HepG2 (cell line): ENCODE results near the gene ATP5MG. TPM values are rescaled to one million over a fixed set of nuclear protein-coding genes. Genes with fewer than 3 reads are reported as not detected.
A peak's percentile ranks its signal among the peaks of the same experiment; 100 is the strongest.

ENCODE experiments used
- AHR ChIP-seq: IDR thresholded peaks from 2 replicates; pipeline ENCODE4 v1.6.1; 2018; ENCODE audit warnings: missing genetic modification reagents, missing compliant biosample characterization
- ATF6 ChIP-seq: sonication (generic); formaldehyde crosslinking; conservative IDR thresholded peaks from 2 replicates; pipeline ENCODE4 v1.4.0; 2020; ENCODE audit warnings: missing genetic modification reagents
- ETS1 ChIP-seq: sonication (generic); formaldehyde crosslinking; IDR thresholded peaks from 2 replicates; pipeline ENCODE4 v1.4.0; 2020; ENCODE audit warnings: missing genetic modification reagents
- FLYWCH1 ChIP-seq: sonication (generic); formaldehyde crosslinking; IDR thresholded peaks from 2 replicates; pipeline ENCODE4 v1.8.1; 2023; ENCODE audit warnings: mild to moderate bottlenecking, missing genetic modification reagents
- GABPA ChIP-seq, 2 experiments: IDR thresholded peaks; 2 replicates each; pipeline ENCODE4 v1.6.1; 2011 to 2016; ENCODE audit warnings: low read depth in 2 of 2, low read length in 1 of 2, missing biosample characterization in 1 of 2, missing genetic modification characterization in 1 of 2
- HNRNPK ChIP-seq: fragments of 200-400 bp; formaldehyde crosslinking; IDR thresholded peaks from 2 replicates; pipeline ENCODE4 v1.6.1; 2018; ENCODE audit warnings: low read length, low read depth, moderate library complexity, mild to moderate bottlenecking; ENCODE audit not compliant: poor library complexity, severe bottlenecking
- NCOR1 ChIP-seq: fragments of 200-600 bp; sonication (generic); IDR thresholded peaks from 2 replicates; pipeline ENCODE4 v1.7.0; 2017; ENCODE audit warnings: antibody characterized with exemption, low read length, borderline replicate concordance
- PHF5A ChIP-seq: IDR thresholded peaks from one replicate; pipeline ENCODE4 v1.6.1; 2018; ENCODE audit warnings: low read depth, missing genetic modification reagents; ENCODE audit not compliant: unreplicated experiment
- POLR2G ChIP-seq: fragments of 200-400 bp; formaldehyde crosslinking; IDR thresholded peaks from 2 replicates; pipeline ENCODE4 v1.6.1; 2018; ENCODE audit warnings: mild to moderate bottlenecking, low read depth, low read length, moderate library complexity
- ZBTB2 ChIP-seq: sonication (generic); formaldehyde crosslinking; IDR thresholded peaks from 2 replicates; pipeline ENCODE4 v1.8.0; 2022; ENCODE audit warnings: low read depth, missing genetic modification reagents
- ZMYM4 ChIP-seq: sonication (generic); formaldehyde crosslinking; IDR thresholded peaks from 2 replicates; pipeline ENCODE4 v1.8.1; 2023; ENCODE audit warnings: mild to moderate bottlenecking, missing genetic modification reagents
- ZNF230 ChIP-seq: sonication (generic); formaldehyde crosslinking; IDR thresholded peaks from 2 replicates; pipeline ENCODE4 v1.4.0; 2020; ENCODE audit warnings: mild to moderate bottlenecking, missing genetic modification reagents
- ZNF234 ChIP-seq: sonication (generic); formaldehyde crosslinking; conservative IDR thresholded peaks from 2 replicates; pipeline ENCODE4 v1.5.1; 2020; ENCODE audit warnings: mild to moderate bottlenecking, missing genetic modification reagents
- ZNF296 ChIP-seq: sonication (generic); formaldehyde crosslinking; conservative IDR thresholded peaks from 2 replicates; pipeline ENCODE4 v1.5.0; 2020; ENCODE audit warnings: mild to moderate bottlenecking, missing genetic modification reagents
- ZNF501 ChIP-seq: sonication (generic); formaldehyde crosslinking; IDR thresholded peaks from 2 replicates; pipeline ENCODE4 v1.5.1; 2020; ENCODE audit warnings: mild to moderate bottlenecking, moderate library complexity, missing genetic modification reagents
- ZNF678 ChIP-seq: sonication (generic); formaldehyde crosslinking; IDR thresholded peaks from 2 replicates; pipeline ENCODE4 v1.4.0; 2020; ENCODE audit warnings: mild to moderate bottlenecking, missing genetic modification reagents
- polyA plus RNA-seq, 8 experiments: library from polyadenylated mRNA; depleted of rRNA in 3 of 8; stranded (reverse) in 7 of 8; unstranded in 1 of 8; fragments of >200 nt; fragmentation: Illumina TruSeq in 4 of 8; extraction: Trizol in 4 of 8; gene quantifications; 2 replicates each; pipeline versions ENCODE4 v1.2.1 to v1.2.3, GENCODE V29; 2011 to 2016; ENCODE audit warnings: low read depth in 4 of 8, missing spikeins in 1 of 8, mixed read lengths in 1 of 8; ENCODE audit not compliant: insufficient read depth in 1 of 8
- total RNA-seq, 5 experiments: library from RNA; depleted of rRNA; stranded (reverse); fragments of >200 nt; fragmentation: Illumina TruSeq; extraction: Trizol; gene quantifications; 2 replicates each; pipeline ENCODE4 v1.2.3, GENCODE V29; 2016; ENCODE audit warnings: low read depth in 1 of 5
- TF ChIP-seq, protein P1 (sequence below): sonication (generic); formaldehyde crosslinking; conservative IDR thresholded peaks from 2 replicates; pipeline ENCODE4 v1.8.0; 2022; ENCODE audit warnings: low read depth, missing genetic modification reagents
- TF ChIP-seq, protein P2 (sequence below): IDR thresholded peaks from 2 replicates; pipeline ENCODE4 v1.6.1; 2016; ENCODE audit warnings: mild to moderate bottlenecking
- TF ChIP-seq, protein P3 (sequence below): sonication (generic); formaldehyde crosslinking; IDR thresholded peaks from 2 replicates; pipeline ENCODE4 v1.4.0; 2020; ENCODE audit warnings: missing genetic modification reagents

The ATP5MG gene
- total and polyA plus RNA-seq, 2 of the 13 experiments (the other 11 are each of a cell fraction or from before 2014, with no cell fraction given) = 260 to 320 TPM

- TF ChIP-seq ETS1 (CRISPR knock-in tag) = no peak
- 0 out of 2 replicates have a peak, but pooled peaks have one; percentile 27 for TF ChIP-seq ZNF230 (CRISPR knock-in tag)
- peak; percentile 81 for TF ChIP-seq POLR2G
- TF ChIP-seq FLYWCH1 = no peak
- TF ChIP-seq PHF5A = no peak
- TF ChIP-seq AHR (CRISPR knock-in tag) = no peak
- peak; percentile 74; the same call in 1 of the 2 replicates for TF ChIP-seq ZNF234 (CRISPR knock-in tag)
- TF ChIP-seq ZNF678 (CRISPR knock-in tag) = no peak
- TF ChIP-seq, protein P1, sequence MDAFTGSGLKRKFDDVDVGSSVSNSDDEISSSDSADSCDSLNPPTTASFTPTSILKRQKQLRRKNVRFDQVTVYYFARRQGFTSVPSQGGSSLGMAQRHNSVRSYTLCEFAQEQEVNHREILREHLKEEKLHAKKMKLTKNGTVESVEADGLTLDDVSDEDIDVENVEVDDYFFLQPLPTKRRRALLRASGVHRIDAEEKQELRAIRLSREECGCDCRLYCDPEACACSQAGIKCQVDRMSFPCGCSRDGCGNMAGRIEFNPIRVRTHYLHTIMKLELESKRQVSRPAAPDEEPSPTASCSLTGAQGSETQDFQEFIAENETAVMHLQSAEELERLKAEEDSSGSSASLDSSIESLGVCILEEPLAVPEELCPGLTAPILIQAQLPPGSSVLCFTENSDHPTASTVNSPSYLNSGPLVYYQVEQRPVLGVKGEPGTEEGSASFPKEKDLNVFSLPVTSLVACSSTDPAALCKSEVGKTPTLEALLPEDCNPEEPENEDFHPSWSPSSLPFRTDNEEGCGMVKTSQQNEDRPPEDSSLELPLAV (CRISPR knock-in tag) = peak; percentile 83; the same call in 1 of the 2 replicates
- 0 out of 2 replicates have a peak, but pooled peaks have one; percentile 16 for TF ChIP-seq ZNF501 (CRISPR knock-in tag)
- peak; percentile 92 for TF ChIP-seq ZBTB2 (CRISPR knock-in tag)
- TF ChIP-seq HNRNPK = peak; percentile 92
- TF ChIP-seq ATF6 (CRISPR knock-in tag) = no peak
- peak; percentile 33 for TF ChIP-seq GABPA (IDR thresholded peaks at IDR 0.05; ENCODE audit: low read depth, low read length)
- peak; percentile 71 for TF ChIP-seq GABPA (CRISPR knock-in tag; IDR thresholded peaks at IDR 0.05; ENCODE audit: low read depth)
- peak; percentile 71; the same call in 1 of the 2 replicates for TF ChIP-seq NCOR1
- no peak; the same call in 1 of the 2 replicates for TF ChIP-seq ZMYM4 (CRISPR knock-in tag)
- TF ChIP-seq, protein P2, sequence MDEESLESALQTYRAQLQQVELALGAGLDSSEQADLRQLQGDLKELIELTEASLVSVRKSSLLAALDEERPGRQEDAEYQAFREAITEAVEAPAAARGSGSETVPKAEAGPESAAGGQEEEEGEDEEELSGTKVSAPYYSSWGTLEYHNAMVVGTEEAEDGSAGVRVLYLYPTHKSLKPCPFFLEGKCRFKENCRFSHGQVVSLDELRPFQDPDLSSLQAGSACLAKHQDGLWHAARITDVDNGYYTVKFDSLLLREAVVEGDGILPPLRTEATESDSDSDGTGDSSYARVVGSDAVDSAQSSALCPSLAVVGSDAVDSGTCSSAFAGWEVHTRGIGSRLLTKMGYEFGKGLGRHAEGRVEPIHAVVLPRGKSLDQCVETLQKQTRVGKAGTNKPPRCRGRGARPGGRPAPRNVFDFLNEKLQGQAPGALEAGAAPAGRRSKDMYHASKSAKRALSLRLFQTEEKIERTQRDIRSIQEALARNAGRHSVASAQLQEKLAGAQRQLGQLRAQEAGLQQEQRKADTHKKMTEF (CRISPR knock-in tag) = peak; percentile 77
- TF ChIP-seq, protein P3, sequence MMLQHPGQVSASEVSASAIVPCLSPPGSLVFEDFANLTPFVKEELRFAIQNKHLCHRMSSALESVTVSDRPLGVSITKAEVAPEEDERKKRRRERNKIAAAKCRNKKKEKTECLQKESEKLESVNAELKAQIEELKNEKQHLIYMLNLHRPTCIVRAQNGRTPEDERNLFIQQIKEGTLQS (CRISPR knock-in tag) = no peak
- TF ChIP-seq ZNF296 (CRISPR knock-in tag) = no peak; the same call in 1 of the 2 replicates
Observed at GRCh38 chr11:118435893-118436624, 34.7 kb downstream of the ATP5MG start, which contains the start of gene KMT2A (continued).
